ENCODE results near the gene GKN2. TPM values are rescaled to one million over a fixed set of nuclear protein-coding genes. Genes with fewer than 3 reads are reported as not detected.

The GKN2 gene
- total RNA-seq, 4 donors from 2014 or later, result not detected

DNA sequence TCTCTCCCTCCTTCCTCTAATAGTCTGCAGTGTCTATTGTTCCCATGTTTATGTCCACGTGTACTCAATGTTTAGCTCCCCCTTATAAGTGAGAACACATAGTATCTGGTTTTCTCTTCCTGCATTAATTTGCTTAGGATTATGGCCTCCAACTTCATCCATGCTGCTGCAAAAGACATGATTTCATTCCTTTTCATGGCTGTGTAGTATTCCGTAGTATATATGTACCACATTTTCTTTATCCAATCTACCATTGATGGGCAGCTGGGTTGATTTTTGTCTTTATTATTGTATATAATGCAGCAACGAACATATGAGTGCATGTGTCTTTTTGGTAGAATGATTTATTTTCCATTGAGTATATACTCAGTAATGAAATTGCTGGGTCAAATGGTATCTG, 13.8 kb downstream of the GKN2 start:
- WGBS, 2 donors, result 89 to 91% methylated on average over 3 of the region's 3 CpGs
- TF ChIP-seq, protein P1, sequence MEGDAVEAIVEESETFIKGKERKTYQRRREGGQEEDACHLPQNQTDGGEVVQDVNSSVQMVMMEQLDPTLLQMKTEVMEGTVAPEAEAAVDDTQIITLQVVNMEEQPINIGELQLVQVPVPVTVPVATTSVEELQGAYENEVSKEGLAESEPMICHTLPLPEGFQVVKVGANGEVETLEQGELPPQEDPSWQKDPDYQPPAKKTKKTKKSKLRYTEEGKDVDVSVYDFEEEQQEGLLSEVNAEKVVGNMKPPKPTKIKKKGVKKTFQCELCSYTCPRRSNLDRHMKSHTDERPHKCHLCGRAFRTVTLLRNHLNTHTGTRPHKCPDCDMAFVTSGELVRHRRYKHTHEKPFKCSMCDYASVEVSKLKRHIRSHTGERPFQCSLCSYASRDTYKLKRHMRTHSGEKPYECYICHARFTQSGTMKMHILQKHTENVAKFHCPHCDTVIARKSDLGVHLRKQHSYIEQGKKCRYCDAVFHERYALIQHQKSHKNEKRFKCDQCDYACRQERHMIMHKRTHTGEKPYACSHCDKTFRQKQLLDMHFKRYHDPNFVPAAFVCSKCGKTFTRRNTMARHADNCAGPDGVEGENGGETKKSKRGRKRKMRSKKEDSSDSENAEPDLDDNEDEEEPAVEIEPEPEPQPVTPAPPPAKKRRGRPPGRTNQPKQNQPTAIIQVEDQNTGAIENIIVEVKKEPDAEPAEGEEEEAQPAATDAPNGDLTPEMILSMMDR (IDR thresholded peaks at IDR 0.05), result no peak
- TF ChIP-seq POLR2A (IDR thresholded peaks at IDR 0.05), result no peak
- TF ChIP-seq EP300 (IDR thresholded peaks at IDR 0.05), result no peak
- Histone ChIP-seq H3K27ac (no peak overlapping the region), H3K36me3 (no peaks in the 10 kb centered on the region), H3K4me3 (no peak overlapping the region), H3K27me3 (no peaks in the 10 kb centered on the region), H3K9me3 (peaks cover 0 to 3% (median 0%) of the 10 kb centered on the region in 4 donors), H3K4me1 (peaks cover 0 to 18% (median 9%) of the 10 kb centered on the region in 4 donors)
- no peak for DNase-seq (ENCODE audit: low spot score in 2 of 2)

DNA sequence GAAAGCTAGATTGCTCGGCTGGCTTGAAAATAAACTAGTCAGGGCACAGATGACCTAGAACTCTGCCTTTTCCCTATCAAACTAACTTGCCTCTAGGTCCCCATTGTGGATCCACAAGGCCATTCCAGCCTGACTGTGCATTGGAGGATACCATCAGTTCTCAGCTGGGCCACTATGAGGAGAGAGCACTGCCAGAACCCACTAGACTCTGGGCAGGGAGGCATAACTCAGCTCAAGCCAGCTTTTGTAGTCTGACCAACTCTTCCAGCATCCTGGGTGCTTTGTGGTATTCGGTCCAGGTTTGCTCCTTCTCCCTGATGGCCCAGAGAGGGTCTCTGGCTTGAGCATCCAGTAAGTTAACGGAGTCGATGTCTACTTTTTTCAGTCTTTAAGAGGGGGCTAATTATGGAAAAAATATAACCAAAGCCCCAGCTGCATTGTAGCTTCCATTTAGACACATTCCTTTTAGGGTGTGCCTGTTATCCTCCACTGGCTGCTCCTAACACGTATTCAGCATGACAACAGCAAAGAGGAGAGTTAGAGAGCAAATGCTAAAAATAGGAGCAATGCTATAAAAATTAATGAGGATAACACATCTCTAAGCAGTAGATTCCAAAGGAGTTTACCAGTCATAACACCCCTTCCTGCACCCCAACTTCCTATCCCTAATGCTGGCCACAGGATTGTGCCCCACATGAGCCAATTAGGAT, 15.2 kb downstream of the GKN2 start:
- DNase-seq (ENCODE audit: low spot score in 2 of 2), result no peak
- H3K9me3 ChIP-seq, result peaks cover 0 to 3% (median 0%) of the 10 kb centered on the region in 4 donors
- H3K27me3 ChIP-seq, result no peaks in the 10 kb centered on the region
- WGBS, 2 donors, result 70 to 85% methylated on average over 5 of the region's 5 CpGs
- H3K36me3 ChIP-seq, result no peaks in the 10 kb centered on the region
- H3K4me3 ChIP-seq, result no peak overlapping the region
- no peak for TF ChIP-seq POLR2A (IDR thresholded peaks at IDR 0.05)
- TF ChIP-seq, protein P1 (IDR thresholded peaks at IDR 0.05), result no peak
- TF ChIP-seq EP300 (IDR thresholded peaks at IDR 0.05), result no peak
- peaks cover 0 to 18% (median 6%) of the 10 kb centered on the region in 4 donors for H3K4me1 ChIP-seq
- H3K27ac ChIP-seq, result no peak overlapping the region

DNA sequence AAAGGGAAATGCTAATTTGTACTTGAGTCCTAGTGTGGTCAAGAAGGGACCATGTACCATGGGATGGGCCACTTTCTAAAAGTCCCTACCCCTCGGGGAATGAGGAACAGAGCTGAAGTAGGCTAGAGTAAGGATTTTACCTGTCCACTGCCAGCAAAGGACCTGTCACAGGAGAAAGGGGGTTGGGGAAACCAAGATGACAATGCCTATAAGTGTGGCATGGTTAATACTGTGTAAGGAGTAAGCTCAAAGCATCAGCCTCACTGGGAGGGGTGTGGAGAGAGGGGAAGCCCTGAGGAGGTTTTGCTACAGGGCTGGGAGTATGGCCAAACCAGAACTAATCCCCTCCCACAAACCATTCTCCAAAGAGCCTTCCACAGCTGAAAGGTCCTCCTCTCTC, 15.8 kb downstream of the GKN2 start:
- WGBS, 2 donors, result 67 to 86% methylated on average over 1 of the region's 1 CpG
- H3K4me3 ChIP-seq, result no peak overlapping the region
- H3K4me1 ChIP-seq, result peaks cover 0 to 18% (median 8%) of the 10 kb centered on the region in 4 donors
- no peaks in the 10 kb centered on the region for H3K27me3 ChIP-seq
- TF ChIP-seq POLR2A (IDR thresholded peaks at IDR 0.05) (no peak), EP300 (IDR thresholded peaks at IDR 0.05) (no peak)
- TF ChIP-seq, protein P1 (IDR thresholded peaks at IDR 0.05), result no peak
- no peak for DNase-seq (ENCODE audit: low spot score in 2 of 2)
- no peak overlapping the region for H3K27ac ChIP-seq
- no peaks in the 10 kb centered on the region for H3K36me3 ChIP-seq
- H3K9me3 ChIP-seq, result peaks cover 0 to 3% (median 0%) of the 10 kb centered on the region in 4 donors

DNA sequence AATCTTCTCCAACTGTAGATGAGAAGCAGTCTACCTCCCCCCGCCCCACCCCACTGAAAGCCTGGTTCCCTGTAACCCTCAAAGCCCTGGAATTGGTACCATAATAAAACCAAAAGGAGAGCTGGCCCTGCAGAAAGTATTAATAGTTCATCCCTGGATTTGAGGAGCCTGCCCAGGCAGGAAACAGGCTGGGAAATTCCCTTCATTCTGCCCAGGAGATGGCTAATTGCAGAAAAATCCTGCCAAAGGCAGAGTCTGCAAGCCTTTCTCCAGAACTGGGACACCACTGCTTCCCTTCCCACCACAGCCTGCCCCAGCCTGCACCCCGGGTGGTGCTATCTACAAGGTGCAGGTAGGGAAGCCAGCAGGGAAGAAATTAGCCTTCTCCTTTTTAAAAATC, 16.3 kb downstream of the GKN2 start:
- Histone ChIP-seq H3K27ac (no peak overlapping the region), H3K36me3 (no peaks in the 10 kb centered on the region), H3K4me1 (peaks cover 0 to 18% (median 9%) of the 10 kb centered on the region in 4 donors), H3K4me3 (no peak overlapping the region), H3K27me3 (no peaks in the 10 kb centered on the region), H3K9me3 (no peaks in the 10 kb centered on the region)
- WGBS, 2 donors, result 82 to 84% methylated on average over 2 of the region's 2 CpGs
- TF ChIP-seq EP300 (IDR thresholded peaks at IDR 0.05) (no peak), POLR2A (IDR thresholded peaks at IDR 0.05) (no peak)
- TF ChIP-seq, protein P1 (IDR thresholded peaks at IDR 0.05), result no peak
- DNase-seq (ENCODE audit: low spot score in 2 of 2), result no peak

DNA sequence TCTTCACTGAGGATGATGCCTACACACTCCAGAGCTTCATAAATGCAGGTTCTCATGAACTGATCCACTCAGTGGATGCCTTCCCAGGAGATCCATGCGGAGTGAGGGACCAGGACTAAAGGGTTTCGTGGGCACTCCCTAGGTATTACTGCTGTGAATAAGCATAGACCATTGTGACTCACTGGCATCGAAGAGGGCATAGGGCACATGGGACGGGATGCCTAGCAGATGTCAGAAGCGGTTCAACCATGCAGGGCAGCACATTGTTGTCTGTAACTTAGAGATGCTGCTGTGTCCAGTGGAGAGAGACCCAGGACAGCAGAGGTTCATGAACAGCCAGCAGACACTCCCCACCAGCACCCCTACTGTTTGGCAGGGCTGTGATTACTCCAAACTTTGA, 17.2 kb downstream of the GKN2 start:
- DNase-seq (ENCODE audit: low spot score in 2 of 2), result no peak
- 94 to 95% methylated on average over 4 to 5 of the region's 5 CpGs for WGBS, 2 donors
- H3K4me1 ChIP-seq, result peaks cover 0 to 18% (median 9%) of the 10 kb centered on the region in 4 donors
- no peak overlapping the region for H3K4me3 ChIP-seq
- no peak overlapping the region for H3K27ac ChIP-seq
- H3K36me3 ChIP-seq, result no peaks in the 10 kb centered on the region
- H3K27me3 ChIP-seq, result no peaks in the 10 kb centered on the region
- TF ChIP-seq POLR2A (IDR thresholded peaks at IDR 0.05), result no peak
- H3K9me3 ChIP-seq, result no peaks in the 10 kb centered on the region

Data from tibial nerve (tissue), 4 donors.